ENCODE measurements around the gene CKS1B. TPM values are rescaled to one million over a fixed set of nuclear protein-coding genes. Genes with fewer than 3 reads are reported as not detected.
A peak's percentile ranks its signal among the peaks of the same experiment; 100 is the strongest.

Gene CKS1B
- total RNA-seq, 1 donor from 2014 or later = 30.4 TPM

DNA sequence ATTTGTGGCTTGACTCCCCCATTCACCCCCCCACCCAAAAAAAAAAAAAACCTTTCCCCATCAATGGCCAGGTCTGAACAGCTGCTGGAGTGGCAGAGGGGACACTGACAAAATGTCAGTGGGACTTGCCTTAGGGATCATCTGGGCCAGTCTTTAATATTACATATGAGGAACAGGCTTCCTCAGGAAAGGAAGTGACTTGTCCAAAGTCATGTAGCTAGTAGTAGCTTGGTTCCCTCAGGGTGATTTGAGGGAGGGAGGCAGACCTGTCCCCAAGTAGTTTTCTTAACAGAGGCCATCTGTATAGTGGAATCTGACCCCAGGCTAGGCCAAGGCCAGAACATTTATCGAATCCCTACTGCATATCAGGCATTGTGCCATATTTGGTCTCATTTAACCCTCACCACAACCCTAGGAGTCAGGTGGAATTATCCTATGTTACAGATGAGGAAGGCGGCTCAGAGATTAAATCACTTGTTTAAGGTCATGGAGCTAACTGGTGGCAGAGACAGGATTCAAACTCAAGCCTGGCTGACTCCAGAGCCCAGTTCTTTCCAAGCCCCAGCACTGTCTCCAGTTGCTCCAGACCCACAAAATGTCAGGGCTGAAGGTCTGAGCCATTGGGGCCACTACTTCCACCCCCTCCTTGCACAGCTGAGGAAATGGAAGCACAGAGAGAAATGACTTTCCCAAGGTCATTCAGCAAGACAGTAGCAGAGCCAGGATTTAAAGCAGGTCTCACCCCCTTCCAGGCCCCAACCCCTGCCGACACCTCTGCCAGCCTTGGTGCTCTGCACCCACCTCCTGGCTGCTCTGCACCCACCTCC, 38.5 kb downstream of the CKS1B start:
- DNase-seq (ENCODE audit: low read depth in 2 of 2) = no peak

DNA sequence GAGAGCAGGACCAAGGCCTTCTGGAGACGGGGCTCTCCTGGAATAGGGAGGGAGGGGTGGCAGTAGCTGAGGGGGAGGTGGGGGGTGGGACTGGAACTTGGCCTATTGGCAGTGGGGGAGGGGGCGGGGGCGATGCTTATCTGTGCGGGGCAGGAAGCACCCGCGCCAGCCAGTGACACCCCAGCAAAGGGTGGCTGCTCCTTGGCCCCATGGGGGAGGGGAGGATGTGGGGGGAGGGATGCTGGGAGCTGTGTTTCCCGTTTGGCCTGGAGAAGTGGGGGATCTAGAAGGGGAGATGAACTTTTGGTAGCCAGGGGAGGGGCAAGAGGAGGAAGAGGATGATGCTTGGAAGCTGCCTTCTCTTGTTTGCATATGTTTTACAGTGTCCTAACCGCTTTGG, 39.2 kb downstream of the CKS1B start:
- DNase-seq (ENCODE audit: low read depth in 2 of 2) = no peak

DNA sequence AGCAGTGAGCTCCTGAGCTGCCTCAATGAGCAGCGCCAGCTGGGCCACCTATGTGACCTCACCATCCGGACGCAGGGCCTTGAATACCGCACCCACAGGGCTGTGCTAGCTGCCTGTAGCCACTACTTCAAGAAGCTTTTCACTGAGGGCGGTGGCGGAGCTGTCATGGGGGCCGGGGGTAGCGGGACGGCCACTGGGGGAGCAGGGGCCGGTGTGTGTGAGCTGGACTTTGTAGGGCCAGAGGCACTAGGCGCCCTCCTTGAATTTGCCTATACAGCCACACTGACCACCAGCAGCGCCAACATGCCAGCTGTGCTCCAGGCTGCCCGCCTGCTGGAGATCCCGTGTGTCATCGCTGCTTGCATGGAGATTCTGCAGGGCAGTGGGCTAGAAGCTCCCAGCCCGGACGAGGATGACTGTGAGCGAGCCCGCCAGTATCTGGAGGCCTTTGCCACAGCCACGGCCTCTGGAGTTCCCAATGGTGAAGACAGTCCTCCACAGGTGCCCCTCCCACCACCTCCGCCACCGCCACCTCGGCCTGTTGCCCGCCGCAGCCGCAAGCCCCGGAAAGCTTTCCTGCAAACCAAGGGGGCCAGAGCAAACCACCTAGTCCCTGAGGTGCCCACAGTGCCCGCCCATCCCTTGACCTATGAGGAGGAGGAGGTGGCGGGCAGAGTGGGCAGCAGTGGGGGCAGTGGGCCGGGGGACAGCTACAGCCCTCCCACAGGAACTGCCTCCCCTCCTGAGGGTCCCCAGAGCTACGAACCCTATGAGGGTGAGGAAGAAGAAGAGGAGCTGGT, 40.4 kb downstream of the CKS1B start:
- DNase-seq (ENCODE audit: low read depth in 2 of 2) = no peak

DNA sequence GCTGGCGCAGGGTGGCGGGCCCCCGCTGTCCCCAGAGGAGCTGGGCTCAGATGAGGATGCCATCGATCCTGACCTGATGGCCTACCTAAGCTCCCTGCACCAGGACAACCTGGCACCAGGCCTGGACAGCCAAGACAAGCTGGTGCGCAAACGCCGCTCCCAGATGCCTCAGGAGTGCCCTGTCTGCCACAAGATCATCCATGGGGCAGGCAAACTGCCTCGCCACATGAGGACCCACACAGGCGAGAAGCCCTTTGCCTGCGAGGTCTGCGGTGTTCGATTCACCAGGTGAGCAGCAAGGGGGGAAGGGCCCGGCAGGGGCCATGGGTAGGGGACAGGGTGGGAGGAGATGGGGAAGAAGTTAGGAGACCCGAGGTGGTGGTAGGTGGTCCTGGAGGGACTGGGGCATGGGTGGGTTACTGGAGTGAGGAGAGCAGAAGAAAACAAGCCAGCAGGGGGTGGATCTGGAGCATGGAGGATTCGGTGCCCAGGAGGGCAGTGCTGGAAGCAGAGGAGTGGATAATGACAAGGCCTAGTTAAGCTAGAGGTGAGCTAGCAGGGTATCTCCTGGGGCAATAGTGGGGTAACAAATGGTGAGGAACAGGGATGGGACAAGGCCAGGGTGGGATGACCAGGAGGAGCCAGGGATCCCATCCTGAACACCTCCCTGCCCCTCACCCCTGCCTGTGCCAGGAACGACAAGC, 41.2 kb downstream of the CKS1B start:
- no peak for DNase-seq (ENCODE audit: low read depth in 2 of 2)

DNA sequence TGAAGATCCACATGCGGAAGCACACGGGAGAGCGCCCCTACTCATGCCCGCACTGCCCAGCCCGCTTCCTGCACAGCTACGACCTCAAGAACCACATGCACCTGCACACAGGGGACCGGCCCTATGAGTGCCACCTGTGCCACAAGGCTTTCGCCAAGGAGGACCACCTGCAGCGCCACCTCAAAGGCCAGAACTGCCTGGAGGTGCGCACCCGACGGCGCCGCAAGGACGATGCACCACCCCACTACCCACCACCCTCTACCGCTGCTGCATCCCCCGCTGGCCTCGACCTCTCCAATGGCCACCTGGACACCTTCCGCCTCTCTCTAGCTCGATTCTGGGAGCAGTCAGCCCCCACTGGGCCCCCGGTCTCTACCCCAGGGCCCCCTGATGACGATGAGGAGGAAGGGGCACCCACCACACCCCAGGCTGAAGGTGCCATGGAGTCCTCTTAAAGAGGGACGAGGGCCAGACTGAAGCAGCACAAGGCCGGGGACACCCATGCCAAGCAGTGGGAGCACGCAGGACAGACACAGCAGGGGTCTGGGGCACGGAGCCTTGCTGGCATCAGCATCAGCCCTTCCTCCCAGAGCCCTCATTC, 41.9 kb downstream of the CKS1B start:
- DNase-seq (ENCODE audit: low read depth in 2 of 2) = no peak

DNA sequence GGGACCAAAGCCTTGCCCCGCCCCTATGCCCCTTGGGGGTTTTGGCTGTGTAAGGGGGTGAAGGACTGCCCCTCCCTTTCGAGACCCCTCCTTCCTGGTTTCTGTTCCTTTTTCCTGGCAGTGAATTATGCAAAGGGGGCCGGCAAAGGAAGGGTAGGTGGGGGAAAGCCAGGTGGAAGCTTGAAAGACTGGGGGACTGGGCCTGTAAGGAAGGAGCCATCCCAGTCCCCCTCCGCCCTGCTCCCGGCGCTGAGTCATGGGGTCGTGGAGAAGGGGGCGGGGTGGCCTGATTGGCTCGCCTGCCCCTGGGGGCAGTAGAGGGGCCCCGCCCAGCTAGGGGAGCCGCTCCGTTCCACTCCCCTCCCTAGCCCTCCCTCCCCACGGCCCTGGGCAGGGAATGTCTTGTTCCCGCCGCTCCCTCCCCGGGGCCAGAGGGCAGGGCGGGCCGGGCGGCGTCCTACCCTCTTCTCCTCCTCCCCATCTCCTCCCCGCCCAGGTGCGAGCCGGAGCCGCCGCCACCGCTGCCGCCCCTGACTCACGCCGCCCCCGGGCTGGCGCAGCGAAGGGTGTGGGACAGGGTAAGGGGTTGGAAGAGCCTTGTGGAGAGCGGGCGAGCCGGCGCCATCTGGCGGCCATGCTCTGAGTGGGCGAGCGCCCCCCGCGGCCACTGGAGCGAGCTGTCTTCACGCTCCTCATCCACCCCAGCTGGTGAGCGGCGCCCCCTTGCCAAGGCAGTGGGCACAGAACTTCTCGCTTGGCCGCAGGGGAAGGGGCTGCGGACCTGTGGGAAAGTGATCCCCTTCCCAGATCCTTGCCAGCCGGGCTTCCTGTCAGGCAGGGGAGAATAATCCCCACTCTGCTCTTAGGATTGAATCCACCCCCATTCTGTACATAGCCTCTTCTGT, 42.8 kb downstream of the CKS1B start:
- peak; percentile 90 to 93 for DNase-seq (ENCODE audit: low read depth in 2 of 2)

DNA sequence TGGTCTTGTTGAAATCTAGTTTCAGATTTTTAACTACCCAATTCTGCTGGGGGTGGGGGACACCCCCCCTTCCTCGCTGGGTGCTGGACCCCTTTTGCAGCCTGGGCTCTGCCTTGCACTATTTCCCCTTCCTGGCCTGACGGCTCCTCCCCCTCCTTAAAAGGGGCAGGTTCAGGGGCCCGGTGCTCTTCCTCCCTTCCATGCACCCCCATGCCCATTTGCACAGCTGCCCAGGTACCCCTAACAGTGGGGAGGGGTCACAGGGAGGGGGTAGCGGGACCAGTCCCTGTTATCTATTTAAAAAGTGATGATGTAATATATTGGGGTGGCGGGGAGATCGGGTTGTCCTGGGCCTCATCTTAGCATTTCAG, 43.5 kb downstream of the CKS1B start:
- DNase-seq (ENCODE audit: low read depth in 2 of 2) = no peak

DNA sequence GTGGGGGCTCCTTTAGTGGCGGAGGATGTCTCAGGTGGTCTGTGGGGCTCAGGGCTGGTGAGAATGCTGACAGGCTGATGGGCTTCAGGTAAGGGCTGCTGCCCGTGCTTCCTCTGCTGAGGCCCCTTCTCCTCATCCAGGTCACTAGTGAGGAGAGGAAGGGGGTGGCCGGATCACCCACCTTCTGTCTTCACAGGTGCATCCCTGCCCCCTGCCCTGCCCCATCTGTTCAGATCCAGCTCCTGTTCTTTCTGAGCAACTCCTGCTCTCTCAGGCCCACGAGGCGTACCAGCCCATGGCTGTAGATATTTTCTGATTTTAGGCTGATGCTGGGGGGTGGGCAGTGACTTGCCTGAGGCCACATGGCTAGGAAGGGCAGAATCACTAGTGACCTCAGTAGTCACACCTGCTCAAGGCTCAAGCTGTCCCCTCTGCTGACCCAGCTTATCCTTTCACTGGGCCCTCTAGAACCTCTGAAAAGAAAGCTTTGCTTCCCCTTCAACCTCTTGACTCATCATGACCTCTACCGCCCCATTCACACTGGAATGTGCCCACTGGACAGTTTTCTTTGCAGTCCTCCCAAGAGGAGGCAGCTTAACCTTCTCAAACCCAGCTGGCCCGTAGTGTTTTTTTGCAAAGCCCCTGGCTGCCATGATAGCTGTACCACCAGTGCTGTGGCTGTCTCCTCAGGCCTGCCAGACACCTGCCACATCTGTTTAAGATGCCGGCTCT, 44.3 kb downstream of the CKS1B start:
- no peak for DNase-seq (ENCODE audit: low read depth in 2 of 2)

DNA sequence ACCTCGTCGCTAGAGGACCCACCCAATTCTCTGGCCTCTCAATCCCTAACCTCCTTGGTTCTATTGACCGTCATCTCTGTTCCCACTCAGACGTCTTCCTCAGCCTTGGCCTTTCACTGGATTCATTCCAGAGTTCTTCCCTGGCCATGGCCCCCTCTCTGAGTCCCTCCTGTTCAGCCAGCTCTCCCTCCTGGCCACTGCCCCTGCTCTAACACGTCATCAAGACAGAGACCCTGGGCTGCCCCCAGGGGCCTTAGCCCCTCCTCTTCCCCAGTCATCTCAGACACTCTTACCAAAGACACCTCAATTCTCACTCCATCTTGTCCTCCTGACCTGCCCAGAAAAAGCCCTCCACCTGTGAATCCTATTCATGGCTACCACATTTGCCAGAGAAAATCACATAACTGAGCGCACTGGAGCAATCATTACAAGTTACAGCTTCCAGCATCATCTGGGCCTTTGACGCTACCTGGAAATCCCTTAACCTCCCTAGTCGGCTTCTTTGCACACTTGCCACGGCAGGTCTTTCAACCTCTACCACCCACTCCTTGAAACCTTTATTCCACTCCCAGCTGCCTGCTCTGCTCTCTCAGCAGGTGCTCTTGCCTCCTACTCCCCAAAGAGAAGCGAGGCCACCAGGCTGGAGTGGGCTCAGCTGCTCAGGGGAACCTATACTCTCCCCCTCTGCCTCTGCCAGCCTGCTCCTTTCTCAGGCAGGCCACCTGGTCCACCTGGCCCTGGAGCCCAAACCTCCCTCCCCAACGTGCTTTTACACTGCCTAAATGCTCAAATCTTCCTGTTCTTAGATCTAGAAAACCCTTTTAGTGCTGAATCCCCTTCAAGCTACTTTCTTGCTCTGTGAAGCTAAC, 45.1 kb downstream of the CKS1B start:
- DNase-seq (ENCODE audit: low read depth in 2 of 2) = no peak

DNA sequence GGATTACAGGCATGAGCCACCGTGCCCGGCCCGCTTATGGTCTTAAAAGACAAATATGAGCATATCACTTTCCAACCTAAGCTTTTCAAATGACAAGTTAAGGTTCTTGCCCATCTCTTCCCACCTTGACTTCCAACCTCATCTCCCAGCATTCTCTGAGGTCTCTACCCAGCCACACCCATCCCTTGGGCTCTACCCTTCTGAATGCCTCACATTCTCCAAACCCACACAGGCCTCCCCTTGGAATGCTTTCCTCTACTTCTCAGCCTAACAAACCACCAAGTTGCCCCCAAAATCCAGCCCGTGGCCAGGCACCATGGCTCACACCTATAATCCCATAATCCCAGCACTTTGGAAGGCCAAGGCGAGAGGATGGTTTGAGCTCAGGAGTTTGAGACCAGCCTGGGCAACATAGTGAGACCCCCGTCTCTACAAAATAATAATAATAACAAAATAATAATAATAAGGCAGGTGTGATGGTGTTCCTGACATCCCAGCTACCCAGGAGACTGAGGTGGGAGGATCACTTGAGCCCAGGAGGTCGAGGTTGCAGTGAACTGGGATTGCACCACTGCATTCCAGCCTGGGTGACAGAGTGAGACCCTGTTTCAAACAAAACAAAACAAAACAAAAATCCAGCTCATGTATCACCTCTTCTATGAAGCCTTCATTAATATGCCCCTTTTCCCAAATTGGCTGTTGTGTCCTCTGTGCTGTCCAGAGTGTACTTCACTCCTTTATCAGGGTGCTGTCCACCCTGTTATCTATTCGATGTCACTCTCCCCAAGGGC, 47.9 kb downstream of the CKS1B start:
- no peak for DNase-seq (ENCODE audit: low read depth in 2 of 2)

DNA sequence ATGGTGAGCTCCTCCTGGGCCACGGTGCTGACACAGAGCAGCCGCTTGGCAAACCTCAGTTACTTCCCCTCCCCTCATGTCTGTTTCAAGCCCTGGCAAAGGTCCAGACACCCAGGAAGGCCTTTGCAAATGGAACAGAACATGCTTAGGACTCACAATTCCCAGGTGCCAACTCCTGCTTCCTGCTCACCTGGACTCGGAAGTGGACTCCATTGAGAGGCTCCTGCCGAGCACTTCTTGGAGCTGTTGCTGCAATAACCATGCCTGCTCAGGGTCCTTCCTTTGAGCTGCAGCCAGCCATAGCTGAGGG, 48.4 kb downstream of the CKS1B start:
- DNase-seq (ENCODE audit: low read depth in 2 of 2) = no peak

DNA sequence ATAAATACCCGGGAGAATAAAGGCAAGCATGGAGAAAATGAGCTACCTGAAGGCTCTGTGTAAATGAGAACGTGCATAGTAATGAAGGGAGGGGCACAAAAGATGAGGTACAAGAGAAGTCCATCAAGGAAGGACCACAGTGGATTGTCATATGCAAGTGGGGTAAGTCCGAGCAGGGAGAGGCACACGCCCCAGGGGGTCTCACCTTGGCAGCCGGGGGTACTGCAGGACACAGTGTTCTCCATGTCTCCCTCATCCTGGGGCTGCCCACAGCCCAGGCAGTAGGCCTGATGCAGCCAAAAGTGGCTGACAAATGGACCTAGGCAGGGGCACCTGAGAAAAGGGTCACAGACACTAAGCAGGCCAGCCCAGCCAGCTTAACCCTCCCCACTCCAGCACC, 49.1 kb downstream of the CKS1B start:
- DNase-seq (ENCODE audit: low read depth in 2 of 2) = no peak

DNA sequence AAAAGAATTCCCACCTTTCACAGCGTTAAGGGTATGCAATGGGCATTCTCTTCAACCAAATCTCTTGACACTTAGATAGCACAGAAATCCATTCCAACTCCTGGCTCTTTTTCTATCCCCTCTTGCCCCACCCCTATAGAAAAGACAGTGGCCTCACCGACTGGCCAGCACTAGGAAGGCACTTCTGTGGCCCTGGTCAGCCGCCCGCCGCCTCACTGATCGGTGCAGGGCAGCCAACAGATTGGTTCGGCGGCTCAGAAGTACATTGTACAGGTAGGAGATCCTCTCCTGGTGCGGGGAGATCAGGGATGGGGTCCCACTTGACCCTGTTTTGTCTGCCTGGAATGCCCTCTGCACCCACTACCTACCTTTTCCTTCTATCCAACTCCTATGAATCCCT, 49.8 kb downstream of the CKS1B start:
- no peak for DNase-seq (ENCODE audit: low read depth in 2 of 2)

DNA sequence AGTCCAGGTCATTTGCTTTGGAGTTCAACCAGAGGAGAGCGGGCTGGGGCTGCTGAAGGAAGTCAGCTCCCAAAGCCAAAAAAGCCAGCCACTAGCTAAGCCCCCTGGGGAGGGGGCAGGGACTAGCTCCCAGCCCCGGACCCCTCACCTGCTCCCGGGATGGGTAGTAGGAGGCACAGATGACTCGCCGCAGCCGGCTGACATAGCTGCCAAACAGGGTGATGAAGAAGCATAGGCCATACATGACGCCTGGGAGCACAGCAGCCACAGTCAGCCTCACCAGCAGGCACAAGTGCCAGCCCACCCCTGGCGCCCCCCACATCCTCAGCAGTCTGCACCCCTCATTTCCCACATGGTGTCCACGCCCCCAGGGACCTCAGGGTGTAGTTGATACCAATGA, 51.7 kb downstream of the CKS1B start:
- no peak for DNase-seq (ENCODE audit: low read depth in 2 of 2)

DNA sequence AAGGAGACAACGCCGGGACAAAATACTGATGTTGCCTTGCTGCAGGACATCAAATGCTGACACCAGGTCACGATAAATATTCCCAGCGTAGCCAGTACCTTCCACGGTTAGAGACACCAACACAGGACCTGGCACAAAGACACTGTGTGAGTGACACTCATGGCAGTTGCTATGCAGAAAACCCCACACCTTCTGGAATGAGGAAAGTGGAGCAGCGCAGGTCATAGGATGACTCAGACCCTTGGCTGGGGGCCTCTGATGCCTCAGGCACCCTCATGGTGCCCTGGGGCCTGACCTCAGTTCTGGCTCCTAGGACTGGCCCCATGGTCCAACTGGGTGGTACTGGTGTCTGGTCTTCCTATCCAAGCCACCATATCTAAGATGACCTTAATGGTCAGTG, 52.1 kb downstream of the CKS1B start:
- no peak for DNase-seq (ENCODE audit: low read depth in 2 of 2)
